ENCODE results near the gene REP15. TPM values are rescaled to one million over a fixed set of nuclear protein-coding genes. Genes with fewer than 3 reads are reported as not detected.
"Not testable (repeated sequence)": the region's sequence is repeated elsewhere in the genome, so short reads cannot be mapped to it uniquely, and the experiment has no call there.

The REP15 gene
- total and polyA plus RNA-seq, 4 donors, result 0.58 to 2.1 (median 1.0) TPM

DNA sequence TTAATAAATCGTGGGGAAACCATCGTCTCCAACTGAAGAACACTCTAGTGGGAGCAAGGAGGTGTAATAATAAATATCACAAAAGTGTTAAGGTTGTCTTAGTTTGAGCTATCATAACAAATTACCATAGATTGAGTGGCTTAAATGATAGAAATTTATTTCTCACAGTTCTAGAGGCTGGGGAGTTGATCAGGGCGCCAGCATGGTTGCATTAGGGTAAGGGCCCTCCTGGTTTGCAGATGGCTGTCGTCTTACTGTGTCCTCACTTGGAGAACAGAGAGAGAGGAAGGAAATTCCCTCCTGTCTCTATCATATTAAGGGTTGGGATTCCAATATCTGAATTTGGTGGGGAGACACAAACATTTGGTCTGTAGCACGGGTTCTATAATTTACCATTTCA is 47.4 kb downstream of the REP15 start:
- peaks cover 2 to 12% (median 3%) of the 10 kb centered on the region in 4 donors for H3K4me1 ChIP-seq (ENCODE audit: control insufficient read depth in 4 of 4, insufficient read depth in 4 of 4, low read length in 3 of 4)
- no peak overlapping the region for H3K4me3 ChIP-seq (ENCODE audit: low read depth in 1 of 3, low read length in 3 of 3)
- H3K27ac ChIP-seq (ENCODE audit: low read depth in 1 of 2, low read length in 2 of 2), result no peak overlapping the region
- no peaks in the 10 kb centered on the region for H3K27me3 ChIP-seq (ENCODE audit: control insufficient read depth in 4 of 4, insufficient read depth in 4 of 4, low read length in 3 of 4)
- peaks cover 0 to 13% (median 6%) of the 10 kb centered on the region in 4 donors for H3K36me3 ChIP-seq (ENCODE audit: control insufficient read depth in 4 of 4, insufficient read depth in 3 of 4, low read depth in 1 of 4, low read length in 3 of 4)
- 97% methylated on average over 5 of the region's 5 CpGs for WGBS
- H3K9ac ChIP-seq (ENCODE audit: low read depth in 1 of 2, low read length in 2 of 2), result no peak overlapping the region
- H3K9me3 ChIP-seq (ENCODE audit: control insufficient read depth in 4 of 4, low read length in 3 of 4), result no peaks in the 10 kb centered on the region
- TF ChIP-seq, protein P1, sequence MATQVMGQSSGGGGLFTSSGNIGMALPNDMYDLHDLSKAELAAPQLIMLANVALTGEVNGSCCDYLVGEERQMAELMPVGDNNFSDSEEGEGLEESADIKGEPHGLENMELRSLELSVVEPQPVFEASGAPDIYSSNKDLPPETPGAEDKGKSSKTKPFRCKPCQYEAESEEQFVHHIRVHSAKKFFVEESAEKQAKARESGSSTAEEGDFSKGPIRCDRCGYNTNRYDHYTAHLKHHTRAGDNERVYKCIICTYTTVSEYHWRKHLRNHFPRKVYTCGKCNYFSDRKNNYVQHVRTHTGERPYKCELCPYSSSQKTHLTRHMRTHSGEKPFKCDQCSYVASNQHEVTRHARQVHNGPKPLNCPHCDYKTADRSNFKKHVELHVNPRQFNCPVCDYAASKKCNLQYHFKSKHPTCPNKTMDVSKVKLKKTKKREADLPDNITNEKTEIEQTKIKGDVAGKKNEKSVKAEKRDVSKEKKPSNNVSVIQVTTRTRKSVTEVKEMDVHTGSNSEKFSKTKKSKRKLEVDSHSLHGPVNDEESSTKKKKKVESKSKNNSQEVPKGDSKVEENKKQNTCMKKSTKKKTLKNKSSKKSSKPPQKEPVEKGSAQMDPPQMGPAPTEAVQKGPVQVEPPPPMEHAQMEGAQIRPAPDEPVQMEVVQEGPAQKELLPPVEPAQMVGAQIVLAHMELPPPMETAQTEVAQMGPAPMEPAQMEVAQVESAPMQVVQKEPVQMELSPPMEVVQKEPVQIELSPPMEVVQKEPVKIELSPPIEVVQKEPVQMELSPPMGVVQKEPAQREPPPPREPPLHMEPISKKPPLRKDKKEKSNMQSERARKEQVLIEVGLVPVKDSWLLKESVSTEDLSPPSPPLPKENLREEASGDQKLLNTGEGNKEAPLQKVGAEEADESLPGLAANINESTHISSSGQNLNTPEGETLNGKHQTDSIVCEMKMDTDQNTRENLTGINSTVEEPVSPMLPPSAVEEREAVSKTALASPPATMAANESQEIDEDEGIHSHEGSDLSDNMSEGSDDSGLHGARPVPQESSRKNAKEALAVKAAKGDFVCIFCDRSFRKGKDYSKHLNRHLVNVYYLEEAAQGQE (IDR thresholded peaks at IDR 0.05), result no peak
- TF ChIP-seq NR2F2 (IDR thresholded peaks at IDR 0.05), result no peak
- TF ChIP-seq FOXA1 (IDR thresholded peaks at IDR 0.05), result no peak
- no peak for TF ChIP-seq HNF4G (IDR thresholded peaks at IDR 0.05)
- TF ChIP-seq YY1 (IDR thresholded peaks at IDR 0.05), result no peak
- TF ChIP-seq TAF1 (conservative IDR thresholded peaks at IDR 0.05), result no peak
- no peak for DNase-seq (ENCODE audit: low spot score)

DNA sequence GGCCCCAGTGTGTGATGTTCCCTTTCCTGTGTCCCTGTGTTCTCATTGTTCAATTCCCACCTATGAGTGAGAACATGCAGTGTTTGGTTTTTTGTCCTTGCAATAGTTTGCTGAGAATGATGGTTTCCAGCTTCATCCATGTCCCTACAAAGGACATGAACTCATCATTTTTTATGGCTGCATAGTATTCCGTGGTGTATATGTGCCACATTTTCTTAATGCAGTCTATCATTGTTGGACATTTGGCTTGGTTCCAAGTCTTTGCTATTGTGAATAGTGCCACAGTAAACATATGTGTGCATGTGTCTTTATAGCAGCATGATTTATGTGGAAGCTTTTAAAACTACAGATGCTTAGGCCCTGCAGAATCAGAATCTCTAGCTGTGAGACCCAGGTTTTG is 49.5 kb downstream of the REP15 start:
- peaks cover under 1 to 12% (median 3%) of the 10 kb centered on the region in 4 donors for H3K4me1 ChIP-seq (ENCODE audit: control insufficient read depth in 4 of 4, insufficient read depth in 4 of 4, low read length in 3 of 4)
- not testable (repeated sequence) for H3K4me3 ChIP-seq (ENCODE audit: low read depth in 1 of 3, low read length in 3 of 3); H3K27me3 ChIP-seq (ENCODE audit: control insufficient read depth in 4 of 4, insufficient read depth in 4 of 4, low read length in 3 of 4); H3K27ac ChIP-seq (ENCODE audit: low read depth in 1 of 2, low read length in 2 of 2); DNase-seq (ENCODE audit: low spot score); H3K9ac ChIP-seq (ENCODE audit: low read depth in 1 of 2, low read length in 2 of 2); H3K9me3 ChIP-seq (ENCODE audit: control insufficient read depth in 4 of 4, low read length in 3 of 4); H3K36me3 ChIP-seq (ENCODE audit: control insufficient read depth in 4 of 4, insufficient read depth in 3 of 4, low read depth in 1 of 4, low read length in 3 of 4)
- WGBS, result 83% methylated on average over 1 of the region's 1 CpG

Other genes starting within 250 kb of the REP15 start
- gene SMCO2, start 249.7 kb upstream of the REP15 start, total RNA-seq, result not detected
- gene SMCO2, start 249.7 kb upstream of the REP15 start, polyA plus RNA-seq, result not detected
- gene PPFIBP1, start 172.2 kb upstream of the REP15 start, total RNA-seq, result 10 to 100 TPM; 10.5 to 65.8 TPM
- gene PPFIBP1, start 172.2 kb upstream of the REP15 start, polyA plus RNA-seq, result 10 to 100 TPM; 12.3 to 22.5 TPM
- 10 to 100 TPM; 27.4 to 64.3 TPM for gene MRPS35, start 14.4 kb downstream of the REP15 start, total RNA-seq
- gene MRPS35, start 14.4 kb downstream of the REP15 start, polyA plus RNA-seq, result 10 to 100 TPM; 46.9 to 51.9 TPM
- 10 to 100 TPM in 1 of 2 donors, 1 to 10 TPM in 1; 8.8 to 13.4 TPM for gene KLHL42, start 83.8 kb downstream of the REP15 start, total RNA-seq
- 1 to 10 TPM; 3.6 to 4.1 TPM for gene KLHL42, start 83.8 kb downstream of the REP15 start, polyA plus RNA-seq
- gene MANSC4, start 83.8 kb downstream of the REP15 start, total RNA-seq, result not detected
- not detected for gene MANSC4, start 83.8 kb downstream of the REP15 start, polyA plus RNA-seq

Measured in liver (tissue), 9 donors.